Epithelial cell of esophagus (primary cell): ENCODE results near the gene MTERF4.

Experiments
- DNase-seq: peaks from one replicate; pipeline ENCODE4 v3.0.0; 2010; ENCODE audit warnings: low read depth
- H3K4me3 ChIP-seq: 2 replicates; pipeline ENCODE4 v1.5.1; 2011; ENCODE audit warnings: mild to moderate bottlenecking, low read length, control low read depth
- TF ChIP-seq, protein P1 (sequence below): IDR thresholded peaks from 2 replicates; pipeline ENCODE4 v1.5.1; 2011; ENCODE audit warnings: low read depth, mild to moderate bottlenecking, low read length, control low read depth, inconsistent platforms; ENCODE audit not compliant: insufficient read depth; ENCODE audit errors: missing control alignments

MTERF4 gene, protein sequence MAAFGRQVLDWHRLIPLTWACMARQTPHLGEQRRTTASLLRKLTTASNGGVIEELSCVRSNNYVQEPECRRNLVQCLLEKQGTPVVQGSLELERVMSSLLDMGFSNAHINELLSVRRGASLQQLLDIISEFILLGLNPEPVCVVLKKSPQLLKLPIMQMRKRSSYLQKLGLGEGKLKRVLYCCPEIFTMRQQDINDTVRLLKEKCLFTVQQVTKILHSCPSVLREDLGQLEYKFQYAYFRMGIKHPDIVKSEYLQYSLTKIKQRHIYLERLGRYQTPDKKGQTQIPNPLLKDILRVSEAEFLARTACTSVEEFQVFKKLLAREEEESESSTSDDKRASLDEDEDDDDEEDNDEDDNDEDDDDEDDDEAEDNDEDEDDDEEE

DNA sequence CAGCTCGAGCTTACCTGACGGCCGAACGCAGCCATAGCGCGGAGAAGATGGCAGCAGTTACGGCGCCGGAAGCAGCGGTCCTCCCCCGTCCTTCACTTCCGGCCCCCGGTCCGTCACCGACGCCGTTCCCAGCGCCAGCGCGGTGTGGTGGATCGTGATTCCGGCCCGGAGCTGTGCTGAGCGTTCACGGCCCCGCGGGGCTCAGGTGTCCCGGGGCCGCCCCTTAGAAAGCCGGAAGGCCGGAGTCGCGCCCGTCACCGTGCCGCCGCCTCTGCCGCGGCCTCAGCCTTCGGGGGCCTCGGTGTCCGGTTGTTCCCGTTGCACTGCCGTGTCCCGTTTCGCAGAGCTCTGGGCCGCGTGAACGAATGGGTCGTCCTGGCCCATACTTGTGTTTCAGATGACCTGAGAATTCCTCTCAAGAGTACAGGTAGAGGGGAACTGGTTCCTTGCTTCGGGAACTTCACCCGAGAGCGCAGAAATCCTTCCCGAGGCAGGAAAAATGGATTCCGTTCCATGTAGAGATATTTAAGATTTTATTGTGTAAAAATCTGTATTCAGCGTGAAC, at the start of gene MTERF4:
MTERF4 (minus strand) TSS at position 49 of the 565 bp plus-strand sequence; CDS start at position 35, 14 bp downstream.
- DNase-seq: peak; percentile 92
- TF ChIP-seq, protein P1, sequence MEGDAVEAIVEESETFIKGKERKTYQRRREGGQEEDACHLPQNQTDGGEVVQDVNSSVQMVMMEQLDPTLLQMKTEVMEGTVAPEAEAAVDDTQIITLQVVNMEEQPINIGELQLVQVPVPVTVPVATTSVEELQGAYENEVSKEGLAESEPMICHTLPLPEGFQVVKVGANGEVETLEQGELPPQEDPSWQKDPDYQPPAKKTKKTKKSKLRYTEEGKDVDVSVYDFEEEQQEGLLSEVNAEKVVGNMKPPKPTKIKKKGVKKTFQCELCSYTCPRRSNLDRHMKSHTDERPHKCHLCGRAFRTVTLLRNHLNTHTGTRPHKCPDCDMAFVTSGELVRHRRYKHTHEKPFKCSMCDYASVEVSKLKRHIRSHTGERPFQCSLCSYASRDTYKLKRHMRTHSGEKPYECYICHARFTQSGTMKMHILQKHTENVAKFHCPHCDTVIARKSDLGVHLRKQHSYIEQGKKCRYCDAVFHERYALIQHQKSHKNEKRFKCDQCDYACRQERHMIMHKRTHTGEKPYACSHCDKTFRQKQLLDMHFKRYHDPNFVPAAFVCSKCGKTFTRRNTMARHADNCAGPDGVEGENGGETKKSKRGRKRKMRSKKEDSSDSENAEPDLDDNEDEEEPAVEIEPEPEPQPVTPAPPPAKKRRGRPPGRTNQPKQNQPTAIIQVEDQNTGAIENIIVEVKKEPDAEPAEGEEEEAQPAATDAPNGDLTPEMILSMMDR: no peak
- H3K4me3 ChIP-seq: peak within 1 kb of the TSS; percentile 76

DNA sequence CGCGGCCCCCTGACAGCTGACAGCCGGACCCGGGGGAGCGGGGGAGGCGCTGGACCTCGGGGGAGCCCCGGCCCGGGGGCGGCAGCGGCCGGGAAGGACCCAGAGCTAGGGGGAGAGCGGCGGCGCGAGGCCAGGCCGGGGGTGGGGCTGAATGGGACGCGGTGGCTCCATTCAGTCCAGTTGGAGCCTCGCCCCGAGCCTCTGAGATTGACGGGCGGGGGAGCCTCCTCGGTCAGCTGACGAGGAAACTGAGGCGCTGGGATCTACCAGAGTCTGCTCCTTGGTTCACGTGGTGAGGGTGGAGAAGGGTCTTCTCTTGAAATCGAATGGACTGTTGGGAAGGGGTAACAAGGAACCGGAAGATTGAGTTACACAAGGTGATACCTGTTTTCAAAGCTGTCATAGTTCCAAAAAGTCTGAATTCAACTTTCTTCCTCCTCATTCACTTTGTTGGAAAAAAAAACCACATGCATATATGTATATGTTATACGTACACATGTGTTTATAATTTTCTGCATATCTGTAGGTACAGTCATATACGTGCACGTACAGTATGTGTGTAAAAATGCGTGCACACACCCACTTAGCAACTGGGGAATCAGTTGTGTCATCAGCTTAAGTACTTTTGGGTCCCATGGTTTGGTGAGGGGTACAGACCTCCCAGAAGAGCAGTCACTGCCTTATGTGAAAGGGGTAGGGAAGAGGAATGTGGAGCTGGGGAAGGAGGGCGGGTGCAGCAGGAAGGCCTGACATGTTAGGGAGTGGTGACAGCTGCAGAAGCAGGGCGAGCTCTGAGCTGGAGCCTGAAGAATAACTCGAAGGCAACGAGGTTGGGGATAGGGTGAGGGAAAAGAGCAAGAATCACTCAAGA, 48.8 kb upstream of the MTERF4 start:
- TF ChIP-seq, protein P1: no peak
- DNase-seq: peak; percentile 27
- H3K4me3 ChIP-seq: peak overlapping the region; percentile 75

DNA sequence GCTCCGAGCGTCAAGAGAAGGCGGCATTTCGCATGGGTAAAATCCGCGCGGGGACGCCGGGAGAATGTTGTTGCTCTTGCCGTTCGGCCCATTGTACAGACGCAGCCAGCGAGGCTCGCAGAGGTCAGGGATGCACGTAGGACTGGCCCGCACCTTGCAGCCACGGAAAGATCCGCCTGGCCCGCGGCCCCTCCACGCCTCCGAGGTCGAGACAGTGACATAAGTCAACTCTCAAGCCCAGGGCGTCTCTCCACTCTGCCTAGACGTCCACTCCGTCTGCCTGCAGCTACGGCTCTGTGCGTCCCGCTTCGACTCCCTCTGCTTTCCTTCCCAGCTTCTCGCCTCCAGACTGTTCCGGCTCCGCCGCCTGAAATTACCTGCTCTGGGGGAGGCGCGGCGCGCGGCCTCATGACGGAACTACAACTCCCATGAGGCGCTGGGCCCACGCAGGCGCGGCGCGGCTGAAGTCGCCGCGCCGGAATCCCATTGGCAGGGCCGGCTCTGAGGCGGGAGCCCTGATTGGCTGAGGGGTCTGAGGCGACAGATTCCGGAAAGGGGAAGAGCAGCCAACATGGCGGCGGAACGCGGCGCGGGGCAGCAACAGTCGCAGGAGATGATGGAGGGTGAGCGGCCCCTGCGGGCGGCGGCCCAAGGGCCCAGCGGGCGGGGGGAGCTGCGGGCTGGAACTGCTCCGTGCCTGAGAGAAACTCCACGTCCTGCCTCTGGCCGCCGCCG, 48.0 kb upstream of the MTERF4 start, which contains the start of gene PPP1R7:
PPP1R7 (plus strand) TSS at position 543 of the 735 bp plus-strand sequence; CDS start at position 572, 29 bp downstream.
- H3K4me3 ChIP-seq: peak within 1 kb of the TSS; percentile 75
- TF ChIP-seq, protein P1: no peak

DNA sequence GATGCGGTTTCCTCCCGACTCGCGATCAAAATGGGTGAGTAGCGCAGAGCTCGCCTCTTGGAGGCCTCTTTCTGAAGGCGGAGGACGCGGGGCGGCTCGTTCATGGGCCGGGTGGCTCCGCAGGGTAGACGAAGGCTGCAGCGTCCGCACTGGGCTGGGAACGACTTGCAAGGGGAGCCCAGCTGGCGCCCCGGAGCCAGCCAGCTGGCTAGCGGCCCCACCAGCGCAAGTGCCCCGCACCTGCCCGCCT, 47.5 kb upstream of the MTERF4 start:
- H3K4me3 ChIP-seq: peak overlapping the region; percentile 75
- DNase-seq: no peak
- TF ChIP-seq, protein P1: no peak

More for the DNA sequence above, 48.0 kb upstream of the MTERF4 start, which contains the start of gene PPP1R7:
- peak; percentile 98 for DNase-seq

DNA sequence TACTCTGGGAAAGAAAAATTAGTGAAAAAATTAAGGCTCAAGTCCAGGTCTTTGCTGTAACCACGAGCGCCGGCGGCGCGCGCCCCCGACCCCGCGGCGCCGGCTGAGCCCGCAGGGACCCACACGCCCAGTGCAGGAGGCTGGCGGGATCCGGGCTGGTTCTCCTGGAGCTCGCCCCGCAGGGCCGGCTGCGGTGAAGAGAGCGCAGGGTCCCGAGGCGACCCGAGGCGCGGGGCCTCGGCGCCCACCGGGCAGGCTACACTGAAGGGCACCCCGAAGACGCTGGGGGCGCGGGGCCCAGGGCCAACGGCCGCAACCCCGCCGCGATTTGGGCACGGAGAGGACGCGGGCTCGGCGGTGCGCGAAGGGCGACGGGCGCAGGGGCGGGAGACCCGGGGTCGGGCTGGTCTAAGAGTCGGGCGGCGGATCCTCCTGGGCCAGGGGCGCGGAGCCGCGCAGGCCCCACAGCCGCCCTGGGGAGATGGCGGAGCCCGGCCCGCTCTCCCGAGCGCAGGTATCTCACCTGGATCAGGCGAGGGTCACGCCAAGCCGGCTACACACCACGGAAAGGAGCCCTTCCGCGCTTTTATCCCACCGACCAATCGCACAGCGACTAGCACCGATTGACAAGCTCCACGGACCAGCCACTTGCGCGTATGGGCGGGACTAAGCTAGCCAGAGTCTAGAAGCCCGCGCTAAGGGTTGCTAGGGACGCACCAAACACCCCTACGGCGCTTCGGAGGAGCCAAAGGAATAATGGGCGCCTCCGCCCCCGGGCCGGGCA, 47.0 kb upstream of the MTERF4 start, which contains the start of gene PASK:
PASK (minus strand) TSS at position 582 of the 784 bp plus-strand sequence. CDS start 6,440 bp downstream, outside the sequence.
- DNase-seq: peak; percentile 99
- peak within 1 kb of the TSS; percentile 75 for H3K4me3 ChIP-seq
- TF ChIP-seq, protein P1: no peak
